DMS 273 (cell line): ENCODE data around the gene GRK7.
A peak's percentile ranks its signal among the peaks of the same experiment; 100 is the strongest.
"Not testable (repeated sequence)": the region's sequence is repeated elsewhere in the genome, so short reads cannot be mapped to it uniquely, and the experiment has no call there.

Experiments
- DNase-seq: peaks from one replicate; lab custom pipeline; 2025; ENCODE audit not compliant: unreplicated experiment; lab: John Stamatoyannopoulos, UW

The GRK7 gene

GRCh38 chr3:141754032-141754431, 9.2 kb upstream of the GRK7 start:
- no peak for DNase-seq

DNA sequence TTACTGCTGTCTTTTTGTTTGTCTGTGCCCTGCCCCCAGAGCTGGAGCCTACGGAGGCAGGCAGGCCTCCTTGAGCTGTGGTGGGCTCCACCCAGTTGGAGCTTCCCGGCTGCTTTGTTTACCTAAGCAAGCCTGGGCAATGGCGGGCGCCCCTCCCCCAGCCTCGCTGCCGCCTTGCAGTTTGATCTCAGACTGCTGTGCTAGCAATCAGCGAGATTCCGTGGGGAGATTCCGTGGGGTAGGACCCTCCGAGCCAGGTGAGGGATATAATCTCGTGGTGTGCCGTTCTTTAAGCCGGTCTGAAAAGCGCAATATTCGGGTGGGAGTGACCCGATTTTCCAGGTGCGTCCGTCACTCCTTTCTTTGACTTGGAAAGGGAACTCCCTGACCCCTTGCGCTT, 656 bp upstream of the GRK7 start:
- not testable (repeated sequence) for DNase-seq

- DNase-seq = no peak
Measured at GRCh38 chr3:141764045-141764444, 837 bp downstream of the GRK7 start.

DNA sequence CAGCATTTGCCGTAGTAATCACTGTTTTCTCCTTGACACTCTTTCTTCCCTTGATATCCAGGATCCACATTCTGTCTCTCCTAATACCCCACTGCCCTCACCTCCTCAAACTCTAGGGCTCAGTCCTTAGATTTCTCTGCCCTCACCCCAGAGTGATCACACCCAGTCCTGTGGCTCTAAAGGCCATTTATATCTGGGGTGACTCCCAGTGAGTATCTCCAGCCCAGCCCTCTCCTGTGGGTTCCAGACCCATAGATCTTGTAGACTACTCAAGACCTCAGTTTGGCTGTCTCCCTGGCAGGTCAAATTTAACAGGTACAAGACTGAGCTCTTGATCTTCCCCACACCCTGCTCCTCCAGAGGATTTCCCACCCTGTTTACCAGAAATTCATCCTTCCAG, 1.3 kb downstream of the GRK7 start:
- no peak for DNase-seq

GRCh38 chr3:141764986-141765385, 1.8 kb downstream of the GRK7 start:
- no peak for DNase-seq

DNA sequence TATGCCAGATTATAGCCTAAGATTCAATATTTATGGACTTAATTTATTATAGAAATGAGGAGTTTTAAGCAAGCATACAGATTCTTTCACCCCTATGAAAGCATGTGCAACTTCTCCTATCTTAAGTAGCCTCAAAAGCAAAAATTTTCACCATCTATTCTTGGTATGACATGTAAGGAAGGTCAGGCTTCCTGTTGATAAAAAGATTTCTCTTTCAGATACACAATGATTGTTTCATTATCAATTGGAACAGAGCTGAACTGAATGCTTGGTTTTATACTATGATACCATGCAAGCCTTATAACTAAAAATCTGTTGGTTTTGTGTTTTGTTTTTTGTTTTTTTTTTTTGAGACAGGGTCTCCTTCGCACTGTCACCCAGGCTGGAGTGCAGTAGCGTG, 3.9 kb downstream of the GRK7 start:
- no peak for DNase-seq

GRCh38 chr3:141769221-141769894, 6.2 kb downstream of the GRK7 start:
- no peak for DNase-seq

DNA sequence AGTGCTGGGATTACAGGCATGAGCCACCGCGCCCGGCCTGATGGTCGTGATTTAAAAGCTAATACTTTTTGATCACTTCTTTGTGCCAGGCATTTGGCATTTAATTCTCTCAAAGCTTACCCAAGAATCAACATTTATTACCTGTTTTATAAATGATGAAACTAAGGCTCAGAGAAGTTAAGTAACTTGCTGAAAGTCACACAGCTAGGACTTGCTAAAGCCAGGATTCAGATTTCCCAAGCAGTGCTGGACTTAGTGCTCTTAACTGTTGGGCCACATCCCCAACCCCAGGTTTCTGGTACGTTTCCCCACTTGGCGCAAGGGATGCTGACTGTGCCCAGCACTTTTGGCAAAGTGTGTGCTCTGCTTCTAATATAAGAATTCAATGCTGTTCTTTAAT, 10.5 kb downstream of the GRK7 start:
- no peak for DNase-seq

GRCh38 chr3:141776376-141776775, 13.2 kb downstream of the GRK7 start:
- DNase-seq = no peak

- no peak for DNase-seq
Measured at GRCh38 chr3:141776885-141777284, 13.7 kb downstream of the GRK7 start.

GRCh38 chr3:141777957-141778813, 15.0 kb downstream of the GRK7 start:
- no peak for DNase-seq

- no peak for DNase-seq
Measured at GRCh38 chr3:141779667-141780066, 16.5 kb downstream of the GRK7 start.

GRCh38 chr3:141782386-141782932, 19.3 kb downstream of the GRK7 start:
- DNase-seq = peak; percentile 54

GRCh38 chr3:141783632-141784031, 20.4 kb downstream of the GRK7 start:
- no peak for DNase-seq

- no peak for DNase-seq
Measured at GRCh38 chr3:141784096-141784495, 20.9 kb downstream of the GRK7 start.

DNA sequence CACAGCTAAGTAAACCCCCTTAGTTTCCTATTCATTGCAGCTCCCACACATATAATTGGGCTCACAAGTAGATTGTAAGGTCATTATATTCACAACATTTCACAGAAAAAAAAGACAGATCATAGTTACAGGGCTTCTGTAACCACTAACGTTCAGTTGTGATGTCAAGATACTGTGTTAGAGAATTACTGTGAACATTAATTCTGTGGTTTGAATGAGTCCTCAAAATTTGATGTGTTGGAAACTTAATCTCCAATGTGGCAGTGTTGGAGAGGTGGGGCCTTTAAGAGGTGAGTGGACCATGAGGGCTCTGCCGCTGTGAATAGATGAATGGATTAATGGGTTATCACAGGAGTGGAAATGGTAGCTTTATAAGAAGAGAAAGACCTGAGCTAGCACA, 21.3 kb downstream of the GRK7 start:
- DNase-seq = no peak

- no peak for DNase-seq
Measured at GRCh38 chr3:141788149-141788548, 24.9 kb downstream of the GRK7 start.

DNA sequence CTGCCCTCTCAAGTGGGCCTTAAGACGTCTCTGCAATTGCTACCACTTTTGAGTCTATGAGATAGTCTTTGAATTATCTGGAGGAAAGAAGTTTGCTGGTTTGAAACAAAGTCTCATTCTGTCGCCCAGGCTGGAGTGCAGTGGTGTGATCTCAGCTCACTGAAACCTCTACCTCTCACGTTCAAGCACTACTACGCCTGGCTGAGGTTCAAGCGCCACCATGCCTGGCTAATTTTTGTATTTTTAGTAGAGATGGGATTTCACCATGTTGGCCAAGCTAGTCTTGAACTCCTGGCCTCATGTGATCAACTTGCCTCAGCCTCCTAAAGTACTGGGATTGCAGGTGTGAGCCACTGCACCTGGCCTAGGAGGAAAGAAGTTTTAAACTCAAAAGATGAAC, 25.5 kb downstream of the GRK7 start:
- not testable (repeated sequence) for DNase-seq

- peak; percentile 35 for DNase-seq
Measured at GRCh38 chr3:141789281-141789680, 26.1 kb downstream of the GRK7 start.

DNA sequence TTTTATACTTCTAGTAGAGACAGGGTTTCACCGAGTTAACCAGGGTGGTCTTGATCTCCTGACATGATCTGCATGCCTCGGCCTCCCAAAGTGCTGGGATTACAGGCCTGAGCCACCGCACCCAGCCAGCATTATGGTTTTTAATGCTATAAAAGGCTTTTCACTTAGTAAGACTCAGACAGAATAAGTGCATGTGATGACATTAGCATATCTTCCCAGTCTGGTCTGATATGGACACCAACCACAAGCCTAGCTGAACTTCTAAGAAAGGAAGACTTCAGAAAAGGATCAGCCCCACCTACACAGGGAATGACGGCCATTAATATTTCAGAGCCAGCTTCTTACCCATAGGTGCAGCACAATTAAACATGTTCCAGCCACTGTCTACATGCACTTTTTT, 27.0 kb downstream of the GRK7 start:
- no peak for DNase-seq

- no peak for DNase-seq
Measured at GRCh38 chr3:141792495-141792894, 29.3 kb downstream of the GRK7 start.
